GM19455 (cell line): ENCODE results near the gene NANOS1.
A peak's percentile ranks its signal among the peaks of the same experiment; 100 is the strongest.

ENCODE experiments used
- ATAC-seq: cut with Tn5 transposase; IDR thresholded peaks from one replicate; pipeline ENCODE4 v1.9.1; 2021; ENCODE audit not compliant: unreplicated experiment

Gene NANOS1

DNA sequence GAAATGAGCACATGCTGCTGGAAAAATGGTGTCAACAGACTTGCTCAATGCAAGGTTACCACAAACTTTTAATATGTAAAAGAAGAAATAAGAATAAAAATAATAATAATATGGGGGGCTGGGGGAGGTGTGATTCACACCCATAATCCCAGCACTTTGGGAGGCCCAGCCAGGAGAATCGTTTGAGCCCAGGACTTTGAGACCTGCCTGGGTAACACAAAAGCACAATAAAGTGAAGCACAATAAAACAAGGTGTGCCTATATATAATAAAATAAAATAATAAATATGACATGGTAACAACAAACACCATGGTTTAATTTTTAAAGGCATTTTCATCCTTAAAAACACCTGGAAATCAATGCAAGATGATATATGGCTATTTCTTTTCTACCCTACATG lies 26.0 kb downstream of the NANOS1 start:
- no peak for ATAC-seq

GRCh38 chr10:119058010-119058409 lies 28.5 kb downstream of the NANOS1 start:
- no peak for ATAC-seq

DNA sequence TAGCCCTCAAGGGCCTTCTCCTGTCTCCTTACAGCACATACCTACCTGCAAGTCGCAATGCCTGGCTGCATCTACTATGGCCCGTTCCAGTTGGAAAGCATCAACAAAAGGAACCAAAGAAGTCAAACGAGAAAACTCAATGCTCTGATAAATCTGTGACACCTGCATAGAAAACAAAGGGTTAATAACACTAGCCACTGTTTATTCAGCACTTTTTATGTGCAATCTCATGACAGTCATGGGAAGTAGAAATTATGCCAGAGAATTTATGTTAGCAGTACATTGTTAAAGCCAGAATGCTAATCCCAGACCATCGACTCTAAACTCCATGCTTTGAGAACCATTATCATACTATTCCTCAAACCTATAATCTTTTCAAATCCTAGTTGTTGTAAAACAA lies 30.0 kb downstream of the NANOS1 start:
- no peak for ATAC-seq

GRCh38 chr10:119060107-119060506 lies 30.6 kb downstream of the NANOS1 start:
- ATAC-seq = no peak

DNA sequence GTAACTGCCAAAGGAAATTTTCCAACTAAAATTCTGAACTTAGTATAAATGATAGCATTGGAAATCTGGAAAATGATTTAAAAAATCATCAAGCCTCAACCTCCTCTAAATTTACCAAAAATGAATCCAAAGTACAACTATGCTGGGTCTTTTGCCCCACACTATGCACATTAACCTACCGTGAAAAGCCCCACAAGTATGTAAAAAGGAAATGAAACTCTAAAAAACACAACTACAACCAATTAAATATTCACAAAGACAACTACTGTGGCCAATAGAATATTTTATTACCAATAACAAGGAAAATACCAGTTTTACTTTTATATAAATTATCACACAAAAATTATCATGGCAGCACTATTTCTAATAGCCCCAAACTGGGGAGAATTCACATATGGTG lies 31.8 kb downstream of the NANOS1 start:
- no peak for ATAC-seq

- no peak for ATAC-seq
Measured at GRCh38 chr10:119061926-119062325, 32.4 kb downstream of the NANOS1 start.

DNA sequence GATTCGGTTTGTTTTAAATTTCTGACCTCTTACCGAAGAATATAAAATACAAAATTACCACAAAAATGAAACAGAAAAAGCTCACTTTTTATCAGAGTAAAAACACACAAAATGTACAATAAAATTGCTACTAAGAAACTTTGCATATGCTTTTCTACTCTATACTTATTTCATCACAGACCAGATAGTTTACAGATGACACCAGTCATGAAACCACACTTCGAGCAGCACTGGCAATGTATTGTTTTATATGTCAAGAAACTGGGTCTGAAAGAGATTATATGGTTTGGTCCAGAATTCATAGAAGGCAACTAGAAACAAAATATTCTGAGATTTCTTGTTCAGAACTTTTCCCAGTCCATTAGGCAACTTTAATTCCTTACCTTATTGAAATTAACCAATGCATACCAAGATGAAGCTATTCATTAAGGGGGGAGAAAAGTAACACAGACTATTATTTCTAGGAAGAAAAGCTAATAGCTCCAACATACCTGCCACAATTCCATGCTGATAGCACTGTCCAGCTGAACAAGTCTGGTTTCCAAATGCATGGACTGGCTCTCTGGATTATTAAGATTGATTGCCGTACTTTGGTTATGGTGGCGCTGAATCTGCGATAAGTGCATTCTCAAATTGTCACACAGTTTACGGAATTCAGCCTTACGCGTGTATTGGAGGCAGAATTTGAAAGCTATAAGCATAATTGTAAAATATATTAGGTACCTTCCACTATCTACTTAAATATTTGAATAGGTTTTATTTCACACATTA lies 41.1 kb downstream of the NANOS1 start:
- no peak for ATAC-seq

- ATAC-seq = no peak
Measured at GRCh38 chr10:119073584-119073983, 44.1 kb downstream of the NANOS1 start.

DNA sequence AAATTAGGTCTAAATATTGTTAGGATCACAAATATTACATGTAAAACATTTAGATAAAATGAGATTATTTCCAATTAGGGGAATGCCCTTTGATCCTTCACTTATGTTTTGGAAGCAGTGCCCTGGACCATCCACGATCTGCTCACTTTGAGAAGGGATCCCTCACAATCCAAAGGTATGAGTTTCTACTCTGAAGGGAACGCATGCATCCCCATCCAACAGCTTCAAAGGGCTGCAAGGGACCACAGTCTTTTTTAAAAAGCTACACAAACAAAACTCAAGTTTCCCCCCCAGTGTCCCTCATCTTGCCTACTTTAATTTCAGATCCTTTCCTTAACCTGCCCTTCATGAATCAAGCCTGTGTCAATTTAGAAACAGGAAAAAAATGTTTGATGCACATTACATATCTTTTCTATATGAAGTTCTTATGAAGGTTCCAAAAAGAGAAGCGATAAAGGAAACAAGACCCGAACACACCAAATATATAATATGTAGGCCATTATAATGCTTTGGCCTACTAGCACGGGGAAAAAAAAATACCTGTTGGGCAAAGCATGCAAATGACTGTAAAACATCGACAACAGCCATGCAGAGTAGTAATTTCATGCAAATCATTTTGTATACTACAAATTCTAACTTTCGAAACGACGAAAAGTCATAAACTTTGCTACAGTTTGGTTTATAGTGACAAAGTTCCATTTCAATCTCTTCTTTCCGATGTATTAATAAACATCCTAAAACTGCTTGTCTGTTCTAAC lies 49.1 kb downstream of the NANOS1 start:
- ATAC-seq = no peak

DNA sequence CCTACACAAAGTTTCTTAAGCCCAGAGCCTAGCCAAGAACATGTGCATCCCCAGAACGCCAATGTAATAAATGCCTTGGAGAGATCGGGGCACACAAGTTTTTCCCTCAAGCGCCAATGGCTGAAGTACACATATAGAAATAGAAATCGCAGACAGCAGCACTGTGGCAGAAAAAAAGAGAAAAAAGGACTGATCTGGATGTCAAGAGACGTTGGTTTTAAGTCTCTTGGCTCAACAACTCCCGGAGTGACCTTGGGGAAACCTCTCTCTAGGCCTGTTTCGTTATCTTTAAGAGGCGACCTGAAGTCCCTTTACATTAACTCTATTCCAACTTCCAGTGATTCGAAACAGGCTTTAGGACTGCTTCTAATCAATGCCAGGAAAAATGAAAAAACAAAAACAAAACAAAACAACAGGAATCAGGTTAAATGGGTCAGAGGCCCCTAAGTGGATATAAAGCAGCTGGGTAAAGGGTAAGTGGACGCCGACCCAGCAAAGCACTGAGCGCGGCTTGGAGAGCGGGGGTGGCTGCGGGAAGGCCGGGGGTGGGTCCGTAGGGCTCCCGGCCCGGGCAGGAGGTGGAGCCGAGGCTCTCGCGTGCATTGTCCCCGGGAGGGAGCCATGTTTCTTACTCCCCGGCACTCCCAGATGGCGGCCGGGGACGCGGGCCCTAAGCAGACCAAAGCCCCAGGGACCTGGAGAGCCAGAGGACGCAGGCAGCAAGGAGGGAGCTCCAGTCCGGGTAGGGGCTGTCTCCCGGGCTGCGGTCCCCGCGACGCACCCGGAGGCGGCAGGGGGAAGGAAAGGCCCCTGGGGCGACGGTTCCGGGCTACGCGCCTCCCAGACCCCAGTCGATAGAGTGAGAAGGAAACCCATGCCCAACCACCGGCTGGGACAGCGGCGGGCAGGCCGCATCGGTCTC lies 50.3 kb downstream of the NANOS1 start:
- ATAC-seq = peak; percentile 66

DNA sequence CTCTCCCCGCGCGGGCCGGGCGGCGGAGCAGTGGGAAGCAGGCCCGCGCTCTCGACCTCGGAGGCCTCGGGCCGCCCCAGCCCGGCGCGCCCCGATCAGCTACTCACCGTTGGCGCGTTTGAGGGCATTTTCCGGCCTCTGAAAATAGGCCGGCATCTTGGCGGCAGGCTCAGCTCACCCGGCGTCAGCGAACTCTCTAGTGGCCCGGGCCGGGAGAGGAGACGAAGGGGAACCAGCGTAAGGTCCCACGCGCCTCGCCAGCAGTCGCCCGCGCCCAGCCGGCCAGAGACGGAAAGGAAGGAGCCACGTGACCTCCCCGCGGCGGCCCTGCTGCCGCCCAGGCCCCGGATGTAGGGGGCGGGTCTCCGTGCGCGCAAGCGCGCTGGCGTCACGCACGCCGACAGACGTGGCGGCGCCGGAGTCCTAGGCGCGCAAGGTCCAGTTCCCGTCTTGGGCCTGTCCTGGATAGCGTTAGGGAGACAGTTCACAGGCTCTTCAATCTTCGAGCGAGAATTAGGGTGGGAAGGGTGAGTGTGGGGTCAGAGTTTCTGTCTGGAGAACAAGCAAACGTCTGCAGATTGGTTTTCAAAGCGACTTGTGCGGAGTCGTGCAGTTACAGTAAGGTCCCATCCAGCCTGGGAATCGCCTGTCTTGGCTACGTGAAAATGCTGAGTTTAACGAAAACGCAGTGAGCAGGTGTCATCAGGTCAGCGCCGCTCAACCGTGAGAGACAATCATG lies 51.2 kb downstream of the NANOS1 start, which contains the start of gene EIF3A:
EIF3A (minus strand) TSS at position 297 of the 739 bp plus-strand sequence; CDS start at position 156, 141 bp downstream.
- peak; percentile 80 for ATAC-seq
